Measurements from ENCODE around the gene NPBWR2.

The NPBWR2 gene

DNA sequence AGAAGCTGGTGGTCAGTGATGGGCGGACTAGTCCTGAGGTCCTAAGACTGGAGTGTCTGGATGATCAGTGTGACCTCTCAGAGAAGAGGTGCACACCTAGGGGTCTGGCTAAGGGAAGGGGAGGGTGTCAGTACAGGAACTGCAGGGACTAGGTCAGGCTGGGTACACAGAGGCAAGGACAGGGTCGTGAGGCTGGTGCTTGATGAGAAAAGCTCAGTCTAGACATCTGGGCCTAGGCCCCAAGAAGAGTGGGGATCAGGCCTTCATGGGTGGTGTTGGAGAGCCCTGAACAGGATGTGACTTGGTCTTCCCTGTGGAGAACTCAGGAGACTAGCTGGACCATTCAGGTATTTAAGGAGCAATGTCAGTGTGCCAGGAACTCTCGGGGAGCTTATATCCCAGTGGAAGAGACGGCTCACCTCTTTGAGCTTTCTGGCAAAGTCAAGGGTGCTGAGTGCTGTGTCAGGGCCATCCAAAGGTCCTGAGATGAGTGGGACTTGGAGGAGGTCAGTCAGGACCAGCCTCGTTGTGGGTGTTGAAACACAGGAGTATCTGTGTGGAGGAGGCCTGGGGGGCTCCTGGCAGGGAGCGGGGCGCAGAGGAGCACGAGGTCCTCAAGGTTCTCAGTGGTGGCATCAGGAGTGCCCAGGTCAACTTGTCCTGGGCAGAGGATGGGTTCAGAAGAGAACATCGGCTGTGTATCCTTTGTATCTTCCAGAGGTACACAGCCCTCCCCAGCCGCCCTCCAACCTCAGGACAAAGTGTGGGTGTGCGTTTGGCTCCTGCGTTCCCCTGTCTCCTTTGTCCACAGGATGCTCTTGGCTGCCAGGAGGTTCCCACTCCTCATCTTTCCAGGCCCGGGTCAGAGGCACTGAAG, 43.6 kb upstream of the NPBWR2 start:
- H3K4me3 ChIP-seq (ENCODE audit: insufficient read depth, low read depth, low read length), result no peak overlapping the region
- no peak overlapping the region for H3K27ac ChIP-seq (ENCODE audit: insufficient read depth, low read depth, low read length, poor library complexity, severe bottlenecking)
- H3K4me1 ChIP-seq (ENCODE audit: control insufficient read depth, insufficient read depth, low read length), result peaks cover 12% of the 10 kb centered on the region
- WGBS, 2 experiments, result 76 to 79% methylated on average over 13 of the region's 13 CpGs
- no peaks in the 10 kb centered on the region for H3K9me3 ChIP-seq (ENCODE audit: control insufficient read depth, low read length)
- no peaks in the 10 kb centered on the region for H3K36me3 ChIP-seq (ENCODE audit: control insufficient read depth, insufficient read depth, low read length)
- no peaks in the 10 kb centered on the region for H3K27me3 ChIP-seq (ENCODE audit: control insufficient read depth, insufficient read depth, low read length, poor library complexity, severe bottlenecking)

DNA sequence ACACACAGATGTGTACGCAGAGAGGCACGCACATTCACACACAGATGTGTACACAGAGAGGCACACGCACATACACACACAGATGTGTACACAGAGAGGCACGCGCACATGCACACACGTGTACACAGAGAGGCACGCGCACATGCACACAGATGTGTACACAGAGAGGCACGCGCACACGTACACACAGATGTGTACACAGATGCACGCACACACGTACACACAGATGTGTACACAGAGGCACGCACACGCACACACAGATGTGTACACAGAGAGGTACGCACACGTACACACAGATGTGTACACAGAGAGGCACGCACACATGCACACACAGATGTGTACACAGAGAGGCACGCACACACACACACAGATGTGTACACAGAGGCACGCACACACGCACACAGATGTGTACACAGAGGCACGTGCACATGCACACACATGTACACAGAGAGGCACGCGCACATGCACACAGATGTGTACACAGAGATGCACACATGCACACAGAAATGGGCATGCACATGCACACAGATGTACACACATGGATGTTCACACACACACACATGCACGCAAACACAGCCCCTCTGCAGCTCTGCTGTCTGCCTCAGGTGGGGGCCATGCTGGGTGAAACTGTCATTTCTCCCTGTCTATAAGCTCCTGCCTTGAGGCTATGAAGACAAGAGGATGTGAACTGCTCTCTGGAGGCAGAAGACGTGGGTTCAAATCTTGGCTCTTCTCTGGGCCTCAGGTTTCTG, 42.6 kb upstream of the NPBWR2 start:
- 87 to 89% methylated on average over 26 of the region's 26 CpGs for WGBS, 2 experiments
- H3K4me3 ChIP-seq (ENCODE audit: insufficient read depth, low read depth, low read length), result no peak overlapping the region
- H3K27ac ChIP-seq (ENCODE audit: insufficient read depth, low read depth, low read length, poor library complexity, severe bottlenecking), result no peak overlapping the region
- peaks cover 4% of the 10 kb centered on the region for H3K4me1 ChIP-seq (ENCODE audit: control insufficient read depth, insufficient read depth, low read length)
- H3K36me3 ChIP-seq (ENCODE audit: control insufficient read depth, insufficient read depth, low read length), result no peaks in the 10 kb centered on the region
- no peaks in the 10 kb centered on the region for H3K9me3 ChIP-seq (ENCODE audit: control insufficient read depth, low read length)
- H3K27me3 ChIP-seq (ENCODE audit: control insufficient read depth, insufficient read depth, low read length, poor library complexity, severe bottlenecking), result no peaks in the 10 kb centered on the region

DNA sequence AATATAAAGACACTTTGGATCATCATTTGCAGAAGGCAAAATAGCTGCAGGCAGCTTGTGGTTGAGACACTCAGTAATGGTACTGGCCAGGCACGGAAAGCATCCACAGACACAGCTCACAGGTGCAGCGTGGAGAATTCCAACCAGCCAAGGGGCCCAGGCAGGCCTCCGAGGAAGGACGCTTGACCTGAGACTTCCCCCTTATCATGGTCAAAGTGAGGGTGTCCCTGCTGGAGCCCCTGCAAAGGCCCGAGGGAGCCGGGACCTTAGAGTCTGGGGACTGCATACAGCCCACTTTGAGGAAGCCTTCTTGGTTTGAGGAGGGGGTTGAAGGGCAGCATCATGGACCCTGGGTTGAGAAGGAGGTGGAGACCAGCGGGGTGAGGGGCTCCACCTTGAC, 41.8 kb upstream of the NPBWR2 start:
- Histone ChIP-seq H3K27ac (ENCODE audit: insufficient read depth, low read depth, low read length, poor library complexity, severe bottlenecking) (no peak overlapping the region), H3K36me3 (ENCODE audit: control insufficient read depth, insufficient read depth, low read length) (no peaks in the 10 kb centered on the region), H3K27me3 (ENCODE audit: control insufficient read depth, insufficient read depth, low read length, poor library complexity, severe bottlenecking) (no peaks in the 10 kb centered on the region), H3K4me1 (ENCODE audit: control insufficient read depth, insufficient read depth, low read length) (peaks cover 4% of the 10 kb centered on the region), H3K9me3 (ENCODE audit: control insufficient read depth, low read length) (peaks cover 3% of the 10 kb centered on the region), H3K4me3 (ENCODE audit: insufficient read depth, low read depth, low read length) (no peak overlapping the region)
- WGBS, 2 experiments, result 93% methylated on average over 7 of the region's 7 CpGs

DNA sequence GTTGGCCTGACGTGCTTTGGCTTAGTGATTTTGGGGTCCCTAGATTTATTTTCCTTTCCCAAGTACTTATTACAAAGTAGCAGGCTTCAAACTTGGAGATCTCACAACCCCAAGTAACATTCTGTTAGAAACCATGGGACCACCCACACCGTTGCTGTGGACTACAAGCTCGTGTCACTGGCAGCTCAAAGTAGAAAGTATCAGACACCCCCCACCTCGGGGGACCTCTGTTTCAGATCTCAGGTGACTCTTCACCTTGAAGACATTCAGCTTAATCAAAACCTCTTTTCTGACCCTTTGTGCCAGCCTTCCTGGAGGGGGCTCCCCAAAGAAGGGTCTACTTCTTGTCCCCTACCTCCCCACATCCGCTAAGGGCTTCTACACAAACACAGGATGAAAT, 41.2 kb upstream of the NPBWR2 start:
- H3K27ac ChIP-seq (ENCODE audit: insufficient read depth, low read depth, low read length, poor library complexity, severe bottlenecking), result no peak overlapping the region
- no peaks in the 10 kb centered on the region for H3K36me3 ChIP-seq (ENCODE audit: control insufficient read depth, insufficient read depth, low read length)
- H3K4me1 ChIP-seq (ENCODE audit: control insufficient read depth, insufficient read depth, low read length), result peaks cover 4% of the 10 kb centered on the region
- H3K9me3 ChIP-seq (ENCODE audit: control insufficient read depth, low read length), result peaks cover 3% of the 10 kb centered on the region
- WGBS, 2 experiments, result 91 to 92% methylated on average over 5 of the region's 5 CpGs
- no peak overlapping the region for H3K4me3 ChIP-seq (ENCODE audit: insufficient read depth, low read depth, low read length)
- no peaks in the 10 kb centered on the region for H3K27me3 ChIP-seq (ENCODE audit: control insufficient read depth, insufficient read depth, low read length, poor library complexity, severe bottlenecking)

DNA sequence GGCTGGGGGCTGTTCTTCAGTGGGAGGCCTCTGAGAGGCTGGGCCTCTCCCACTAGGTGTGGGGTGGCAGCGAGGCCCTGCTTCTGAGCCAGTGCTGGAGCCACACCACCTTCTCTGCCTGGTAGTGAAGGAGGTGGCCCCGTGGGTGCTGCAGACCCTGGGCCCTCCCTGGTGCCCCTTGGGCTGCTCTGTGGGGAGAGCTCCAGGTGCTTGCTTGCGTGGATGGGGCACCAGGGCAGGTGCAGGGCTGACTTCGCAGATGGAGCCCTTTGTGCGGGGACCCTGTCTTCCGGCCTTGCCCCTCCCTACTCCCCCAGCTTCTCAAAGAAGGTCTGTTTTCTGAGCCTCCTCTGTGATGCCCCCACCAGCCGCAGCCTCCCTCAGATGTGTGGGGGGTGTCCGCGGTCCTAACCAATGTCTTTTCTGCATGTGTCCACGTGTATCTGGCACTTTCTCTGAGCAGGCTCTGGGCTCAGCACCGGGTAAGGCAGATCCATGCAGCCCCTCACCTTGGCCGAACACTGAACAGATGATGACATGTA, 39.6 kb upstream of the NPBWR2 start:
- WGBS, 2 experiments, result 91 to 92% methylated on average over 12 of the region's 12 CpGs
- H3K4me3 ChIP-seq (ENCODE audit: insufficient read depth, low read depth, low read length), result no peak overlapping the region
- no peaks in the 10 kb centered on the region for H3K36me3 ChIP-seq (ENCODE audit: control insufficient read depth, insufficient read depth, low read length)
- no peaks in the 10 kb centered on the region for H3K27me3 ChIP-seq (ENCODE audit: control insufficient read depth, insufficient read depth, low read length, poor library complexity, severe bottlenecking)
- peaks cover 10% of the 10 kb centered on the region for H3K4me1 ChIP-seq (ENCODE audit: control insufficient read depth, insufficient read depth, low read length)
- H3K9me3 ChIP-seq (ENCODE audit: control insufficient read depth, low read length), result peaks cover 3% of the 10 kb centered on the region
- H3K27ac ChIP-seq (ENCODE audit: insufficient read depth, low read depth, low read length, poor library complexity, severe bottlenecking), result no peak overlapping the region

DNA sequence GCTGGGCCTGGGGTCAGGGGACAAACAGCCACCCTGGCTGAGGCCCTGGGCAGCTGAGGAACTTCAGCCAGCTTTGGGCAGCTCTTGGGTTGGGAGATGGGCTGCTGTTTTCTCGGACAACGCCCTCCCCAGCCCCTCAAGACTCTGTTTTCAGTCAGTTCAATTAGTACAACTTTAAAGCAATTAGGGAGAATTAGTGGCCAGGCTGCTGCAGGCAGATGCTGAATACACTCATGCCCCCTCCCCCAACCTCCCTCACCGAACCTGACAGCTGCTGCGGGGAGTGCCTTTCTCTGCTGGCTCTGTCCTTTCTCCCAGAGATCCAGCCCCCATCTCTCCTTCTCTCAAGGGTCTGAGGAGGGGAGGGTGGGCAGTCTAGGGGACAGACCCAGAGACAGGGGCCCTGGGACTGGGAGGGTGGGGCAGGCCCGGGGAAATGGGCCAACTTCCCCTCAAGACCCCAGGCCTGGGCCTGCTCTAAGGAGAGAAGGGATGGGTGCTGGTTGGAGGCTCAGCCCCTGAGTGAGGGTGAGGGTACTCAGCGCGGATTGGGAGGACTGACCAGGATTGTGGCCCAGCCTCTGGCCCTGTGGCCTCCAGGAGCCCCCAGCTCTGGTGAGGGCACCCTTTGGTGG, 39.1 kb upstream of the NPBWR2 start:
- Histone ChIP-seq H3K27ac (ENCODE audit: insufficient read depth, low read depth, low read length, poor library complexity, severe bottlenecking) (no peak overlapping the region), H3K4me3 (ENCODE audit: insufficient read depth, low read depth, low read length) (no peak overlapping the region), H3K27me3 (ENCODE audit: control insufficient read depth, insufficient read depth, low read length, poor library complexity, severe bottlenecking) (no peaks in the 10 kb centered on the region), H3K4me1 (ENCODE audit: control insufficient read depth, insufficient read depth, low read length) (peaks cover 10% of the 10 kb centered on the region), H3K9me3 (ENCODE audit: control insufficient read depth, low read length) (peaks cover 3% of the 10 kb centered on the region), H3K36me3 (ENCODE audit: control insufficient read depth, insufficient read depth, low read length) (no peaks in the 10 kb centered on the region)
- WGBS, 2 experiments, result 60 to 62% methylated on average over 7 of the region's 7 CpGs

DNA sequence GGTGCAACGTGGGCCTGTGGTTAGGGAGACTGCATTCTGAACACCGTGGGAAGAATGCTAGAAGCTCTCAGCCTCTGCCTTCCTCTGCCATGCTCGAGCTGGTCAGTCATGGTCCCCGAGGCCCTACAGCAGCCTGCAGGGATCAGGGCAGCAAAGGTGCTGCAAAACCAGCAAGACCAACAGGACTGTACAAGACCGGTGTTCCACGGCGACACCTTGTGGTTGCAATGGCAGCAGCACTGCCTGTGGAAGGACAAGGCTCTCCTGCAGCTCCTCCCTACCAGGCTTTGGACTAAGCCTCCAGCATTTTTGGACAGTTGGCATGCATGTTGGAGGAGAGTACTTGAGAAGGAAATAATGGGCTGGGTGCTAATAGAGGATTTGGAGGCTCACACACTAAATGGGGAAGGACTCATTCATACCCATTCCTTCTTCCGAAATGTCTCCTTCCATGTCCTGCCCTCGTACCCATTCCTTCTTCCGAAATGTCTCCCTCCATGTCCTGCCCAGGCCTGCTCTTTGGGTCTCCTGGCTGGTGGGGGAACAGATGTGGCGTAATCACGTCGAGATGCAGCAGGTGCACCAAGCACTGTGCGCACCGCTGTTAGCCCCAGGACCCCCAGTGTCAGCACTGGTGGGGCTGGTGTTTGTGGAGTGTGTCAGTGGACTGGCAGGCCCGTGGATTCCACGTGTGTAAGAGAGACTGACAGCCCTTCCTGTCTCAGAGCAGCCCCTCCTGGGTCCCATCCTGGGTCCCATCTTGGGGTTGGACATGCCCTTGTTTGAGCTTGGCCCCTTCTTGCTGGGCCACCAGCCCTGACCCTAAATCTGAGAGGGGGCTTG, 38.3 kb upstream of the NPBWR2 start:
- Histone ChIP-seq H3K36me3 (ENCODE audit: control insufficient read depth, insufficient read depth, low read length) (no peaks in the 10 kb centered on the region), H3K27ac (ENCODE audit: insufficient read depth, low read depth, low read length, poor library complexity, severe bottlenecking) (no peak overlapping the region), H3K4me3 (ENCODE audit: insufficient read depth, low read depth, low read length) (no peak overlapping the region), H3K4me1 (ENCODE audit: control insufficient read depth, insufficient read depth, low read length) (peaks cover 14% of the 10 kb centered on the region), H3K9me3 (ENCODE audit: control insufficient read depth, low read length) (peaks cover 3% of the 10 kb centered on the region), H3K27me3 (ENCODE audit: control insufficient read depth, insufficient read depth, low read length, poor library complexity, severe bottlenecking) (no peaks in the 10 kb centered on the region)
- 94 to 97% methylated on average over 17 of the region's 17 CpGs for WGBS, 2 experiments

DNA sequence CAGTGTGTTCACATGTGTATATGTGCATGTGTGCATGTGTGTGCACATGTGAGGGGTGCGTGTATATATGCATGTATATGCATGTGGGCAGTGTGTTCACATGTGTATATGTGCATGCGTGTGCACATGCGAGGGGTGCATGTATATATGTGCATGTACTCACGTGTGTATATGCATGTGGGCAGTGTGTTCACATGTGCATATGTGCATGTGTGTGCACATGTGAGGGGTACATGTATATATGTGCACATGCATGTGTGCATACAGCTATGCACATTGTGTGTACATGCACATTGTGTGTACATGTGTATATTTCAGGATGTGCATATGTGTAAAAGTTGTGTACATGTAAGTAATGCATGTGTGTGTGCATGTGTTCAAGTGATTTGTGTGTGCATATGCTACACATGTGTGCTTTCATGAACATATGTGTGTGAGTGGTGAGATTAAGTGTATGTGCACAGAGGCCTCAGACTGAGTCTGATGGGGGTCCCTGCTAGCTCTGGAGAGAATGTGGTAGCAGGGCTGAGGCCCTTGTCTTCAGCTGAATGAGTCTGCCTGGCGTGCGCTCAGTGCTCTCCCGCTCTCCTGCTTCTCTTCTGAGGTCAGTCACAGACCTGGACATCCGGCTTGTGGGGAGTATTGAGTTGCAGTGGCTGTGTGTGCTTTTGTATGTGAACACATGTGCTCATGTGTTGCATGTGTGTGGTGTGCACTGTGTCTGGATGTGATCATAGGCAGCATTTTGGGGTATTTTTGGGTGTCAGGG, 37.0 kb upstream of the NPBWR2 start:
- no peaks in the 10 kb centered on the region for H3K36me3 ChIP-seq (ENCODE audit: control insufficient read depth, insufficient read depth, low read length)
- no peak overlapping the region for H3K4me3 ChIP-seq (ENCODE audit: insufficient read depth, low read depth, low read length)
- peaks cover 3% of the 10 kb centered on the region for H3K9me3 ChIP-seq (ENCODE audit: control insufficient read depth, low read length)
- H3K27ac ChIP-seq (ENCODE audit: insufficient read depth, low read depth, low read length, poor library complexity, severe bottlenecking), result no peak overlapping the region
- 94% methylated on average over 8 of the region's 8 CpGs for WGBS, 2 experiments
- peaks cover 28% of the 10 kb centered on the region for H3K4me1 ChIP-seq (ENCODE audit: control insufficient read depth, insufficient read depth, low read length)
- H3K27me3 ChIP-seq (ENCODE audit: control insufficient read depth, insufficient read depth, low read length, poor library complexity, severe bottlenecking), result no peaks in the 10 kb centered on the region
